ENCODE data around the gene ZNF296. TPM values are rescaled to one million over a fixed set of nuclear protein-coding genes. Genes with fewer than 3 reads are reported as not detected.

The ZNF296 gene
- total RNA-seq, 2 donors from 2014 or later = 0.87 to 2.9 TPM

DNA sequence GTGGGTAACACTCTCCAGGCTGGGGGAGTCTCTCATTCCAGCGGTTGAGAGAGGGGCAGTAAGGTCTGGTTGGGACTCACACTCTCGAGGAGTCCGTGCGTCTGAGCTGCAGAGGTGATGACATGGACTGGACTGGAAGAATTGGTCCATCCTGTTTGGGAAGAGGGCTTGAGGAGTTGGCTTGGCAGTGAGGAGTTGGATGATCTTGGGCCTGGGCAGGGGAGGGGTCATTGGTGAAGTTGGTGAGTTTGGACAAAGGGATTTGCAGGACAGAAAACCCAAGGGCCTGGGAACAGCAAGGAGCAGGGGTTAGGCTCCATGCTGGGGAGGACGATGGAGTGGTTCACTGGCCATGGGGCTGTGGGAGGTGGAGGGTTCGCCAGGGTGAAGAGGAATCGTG is 20.4 kb upstream of the ZNF296 start:
- H3K27me3 ChIP-seq (replicated peaks; ENCODE audit: insufficient read depth) = no peaks in the 10 kb centered on the region
- intact Hi-C loops (cut with DNase I) = no loop called here
- 87% methylated on average over 7 of the region's 7 CpGs for WGBS
- no peak for DNase-seq (ENCODE audit: low spot score)
- no peak for TF ChIP-seq CTCF (IDR thresholded peaks at IDR 0.05)
- TF ChIP-seq POLR2AphosphoS5 (IDR thresholded peaks at IDR 0.05) = no peak
- no peak for TF ChIP-seq POLR2A (IDR thresholded peaks at IDR 0.05)
- H3K4me1 ChIP-seq (replicated peaks) = peaks cover 36% of the 10 kb centered on the region
- H3K27ac ChIP-seq = no peak overlapping the region
- H3K36me3 ChIP-seq = no peaks in the 10 kb centered on the region
- H3K9me3 ChIP-seq = no peaks in the 10 kb centered on the region
- no peak overlapping the region for H3K4me3 ChIP-seq

- peaks cover 35% of the 10 kb centered on the region for H3K4me1 ChIP-seq (replicated peaks)
- DNase-seq (ENCODE audit: low spot score) = no peak
- H3K27ac ChIP-seq = no peak overlapping the region
- no peaks in the 10 kb centered on the region for H3K9me3 ChIP-seq
- no peaks in the 10 kb centered on the region for H3K27me3 ChIP-seq (replicated peaks; ENCODE audit: insufficient read depth)
- intact Hi-C loops (cut with DNase I) = no loop called here
- WGBS = 88% methylated on average over 14 of the region's 14 CpGs
- no peak for TF ChIP-seq POLR2AphosphoS5 (IDR thresholded peaks at IDR 0.05)
- H3K4me3 ChIP-seq = no peak overlapping the region
- H3K36me3 ChIP-seq = no peaks in the 10 kb centered on the region
Observed at GRCh38 chr19:45095496-45096413, 19.5 kb upstream of the ZNF296 start.

DNA sequence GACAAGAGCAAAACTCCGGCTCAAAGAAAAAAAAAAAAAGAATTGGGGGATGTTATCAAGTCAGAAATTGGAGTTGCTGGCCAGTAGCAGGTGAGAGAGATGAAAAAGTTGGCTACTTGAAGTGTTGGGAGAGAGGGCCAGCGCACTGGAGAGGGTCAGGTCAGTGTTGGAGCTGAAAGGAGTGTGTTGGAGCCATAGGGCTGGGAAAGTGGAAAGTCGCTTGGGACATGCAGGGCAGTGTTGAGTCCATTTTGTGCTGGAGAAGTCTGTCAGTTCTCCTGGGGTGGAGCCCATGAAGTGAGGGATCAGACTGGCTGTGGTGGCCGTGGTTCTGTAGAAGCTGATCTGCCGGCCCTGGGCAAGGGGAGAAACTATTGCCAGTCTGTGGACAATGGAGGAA is 18.4 kb upstream of the ZNF296 start:
- peaks cover 35% of the 10 kb centered on the region for H3K4me1 ChIP-seq (replicated peaks)
- H3K36me3 ChIP-seq = no peaks in the 10 kb centered on the region
- no peaks in the 10 kb centered on the region for H3K9me3 ChIP-seq
- H3K4me3 ChIP-seq = no peak overlapping the region
- DNase-seq (ENCODE audit: low spot score) = no peak
- intact Hi-C loops (cut with DNase I) = no loop called here
- TF ChIP-seq POLR2AphosphoS5 (IDR thresholded peaks at IDR 0.05) = no peak
- no peak for TF ChIP-seq POLR2A (IDR thresholded peaks at IDR 0.05)
- no peak for TF ChIP-seq CTCF (IDR thresholded peaks at IDR 0.05)
- no peak overlapping the region for H3K27ac ChIP-seq
- no peaks in the 10 kb centered on the region for H3K27me3 ChIP-seq (replicated peaks; ENCODE audit: insufficient read depth)
- WGBS = 80% methylated on average over 5 of the region's 5 CpGs

- Histone ChIP-seq H3K27me3 (replicated peaks; ENCODE audit: insufficient read depth) (no peaks in the 10 kb centered on the region), H3K4me1 (replicated peaks) (peaks cover 30% of the 10 kb centered on the region), H3K4me3 (peak overlapping the region; percentile 84 to 99), H3K27ac (no peak overlapping the region), H3K36me3 (no peaks in the 10 kb centered on the region), H3K9me3 (no peaks in the 10 kb centered on the region)
- intact Hi-C loops (cut with DNase I) = no loop called here
- TF ChIP-seq CTCF (IDR thresholded peaks at IDR 0.05) = no peak
- no peak for TF ChIP-seq POLR2A (IDR thresholded peaks at IDR 0.05)
- no peak for TF ChIP-seq POLR2AphosphoS5 (IDR thresholded peaks at IDR 0.05)
- 57% methylated on average over 9 of the region's 9 CpGs for WGBS
- no peak for DNase-seq (ENCODE audit: low spot score)
Observed at GRCh38 chr19:45094137-45094536, 17.9 kb upstream of the ZNF296 start.

- DNase-seq (ENCODE audit: low spot score) = peak; percentile 92
- Histone ChIP-seq H3K27ac (peak within 1 kb of the TSS; percentile 83 to 88), H3K4me1 (replicated peaks) (peaks cover 22% of the 10 kb centered on the region), H3K36me3 (no peaks in the 10 kb centered on the region), H3K9me3 (no peaks in the 10 kb centered on the region), H3K4me3 (peak within 1 kb of the TSS; percentile 84 to 99), H3K27me3 (replicated peaks; ENCODE audit: insufficient read depth) (no peaks in the 10 kb centered on the region)
- intact Hi-C loops (cut with DNase I) = no loop called here
- peak; percentile 95 for TF ChIP-seq POLR2AphosphoS5 (IDR thresholded peaks at IDR 0.05)
- peak in 3 of 4 experiments; percentile 12 to 61 (median 60) for TF ChIP-seq CTCF (IDR thresholded peaks at IDR 0.05)
- TF ChIP-seq POLR2A (IDR thresholded peaks at IDR 0.05) = peak; percentile 50
- WGBS = under 1% methylated on average over 99 of the region's 103 CpGs
Observed at GRCh38 chr19:45092747-45093678, 16.7 kb upstream of the ZNF296 start, which contains the start of gene PPP1R37. PPP1R37 (plus strand) TSS chr19:45093179; CDS start chr19:45093326, 147 bp downstream.

Measured in prostate gland (tissue), 2 donors.